Measurements from ENCODE around the gene TNK2.

DNA sequence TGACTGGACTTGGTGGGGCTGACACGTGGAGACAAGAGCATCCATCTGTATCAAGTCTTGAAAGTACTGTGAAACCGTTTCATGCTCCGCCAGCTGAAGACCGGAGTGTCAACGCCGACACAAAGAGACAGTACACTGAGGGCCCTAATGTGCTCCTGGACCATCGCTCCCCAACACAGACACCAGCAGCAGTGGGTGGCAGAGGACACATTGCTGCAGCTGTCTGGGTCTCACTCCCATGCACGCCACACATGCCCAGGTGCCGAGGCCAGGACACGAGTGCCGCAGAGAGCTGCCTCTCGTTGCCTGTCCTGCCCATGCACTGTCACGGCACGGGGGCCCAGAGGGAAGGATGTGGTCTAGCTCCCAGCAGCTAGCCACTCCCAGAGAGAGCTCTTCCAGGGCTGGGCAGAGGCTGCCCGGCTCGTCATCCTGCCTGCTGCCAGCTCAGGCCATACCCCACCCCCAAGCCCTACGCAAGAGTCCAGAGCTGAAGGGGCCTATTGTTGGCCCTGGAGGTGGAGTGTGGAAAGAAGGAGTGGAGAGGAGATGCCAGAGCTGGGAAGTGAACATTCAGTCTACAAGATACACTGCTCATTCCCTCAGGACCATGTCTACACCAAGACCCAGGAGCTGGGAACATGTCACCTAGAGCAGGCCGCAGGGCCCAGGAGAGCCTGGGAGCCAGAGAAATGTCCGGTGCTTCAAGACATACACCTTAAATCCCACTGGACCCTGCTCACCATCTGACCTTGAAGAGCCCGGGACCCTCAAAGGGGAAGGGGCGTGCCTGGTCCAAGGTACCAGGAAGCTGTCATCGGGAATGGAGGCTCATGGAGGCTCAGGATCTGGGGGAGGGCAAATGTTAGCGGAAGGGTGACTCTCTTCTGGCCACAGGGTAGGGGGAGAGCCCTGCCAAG, 7.7 kb downstream of the TNK2 start:
- no peak for TF ChIP-seq POLR2A (IDR thresholded peaks at IDR 0.05; ENCODE audit: low read length)
- TF ChIP-seq GATA1 (IDR thresholded peaks at IDR 0.05; ENCODE audit: low read depth, low read length): no peak
